ENCODE results near the gene AK2.

DNA sequence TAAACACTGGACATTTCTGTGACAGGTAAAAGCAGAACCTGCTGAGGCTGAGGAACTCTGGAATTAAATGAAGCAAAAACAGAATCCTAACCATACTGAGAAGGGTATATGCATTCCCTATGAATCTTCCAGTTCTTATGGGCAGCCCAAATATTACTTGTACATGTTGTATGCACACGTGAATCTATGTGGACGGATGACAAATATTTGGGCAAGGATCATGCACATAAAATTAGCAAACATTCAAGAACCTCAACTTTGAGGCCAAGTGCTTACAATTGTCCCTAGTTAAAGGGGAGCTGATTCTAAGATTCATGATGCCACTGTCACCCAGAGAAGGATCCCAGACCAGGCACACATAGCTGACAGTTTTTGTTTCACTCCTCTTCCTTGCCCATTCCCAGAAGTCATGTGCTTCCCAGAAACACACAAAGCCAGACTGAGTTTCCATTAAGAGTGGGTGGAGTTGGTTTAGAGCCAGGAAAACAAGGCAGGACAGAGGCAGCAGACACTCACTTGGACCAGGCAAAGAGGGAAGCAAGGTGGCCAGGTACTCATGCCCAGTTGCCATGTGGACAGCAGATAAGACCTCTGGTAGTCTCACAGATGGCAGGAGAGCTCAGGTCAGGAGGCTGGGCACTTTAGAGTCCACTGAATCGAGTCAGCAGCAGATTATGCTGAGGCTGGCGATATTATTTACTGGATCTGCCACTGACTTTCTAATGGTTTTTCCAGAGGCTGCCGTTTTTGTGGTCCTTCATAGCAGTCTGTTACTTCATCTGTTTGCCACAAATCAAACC is 25.6 kb downstream of the AK2 start:
- TF ChIP-seq CTCF (IDR thresholded peaks at IDR 0.05) (no peak), POLR2A (IDR thresholded peaks at IDR 0.05) (no peak)
